Uterus (tissue), 4 donors: ENCODE measurements around the gene LMTK2. TPM values are rescaled to one million over a fixed set of nuclear protein-coding genes. Genes with fewer than 3 reads are reported as not detected.

Experiments
- DNase-seq, 2 donors: peaks; one replicate each; pipeline ENCODE4 v3.0.0-alpha.2; 2019 to 2020
- H3K27ac ChIP-seq, 2 donors: fragments of 200-600 bp; sonication (generic); 1 replicate in 1 of 2; 2 replicates in 1 of 2; pipeline ENCODE4 v1.5.1; 2016 to 2018
- H3K27me3 ChIP-seq, 2 donors: fragments of 200-600 bp; sonication (generic); one replicate each; pipeline ENCODE4 v1.5.1; 2018 to 2019; ENCODE audit warnings: control low read depth in 1 of 2
- H3K36me3 ChIP-seq, 2 donors: fragments of 200-600 bp; sonication (generic); one replicate each; pipeline ENCODE4 v1.5.1; 2019; ENCODE audit warnings: control low read depth in 1 of 2
- H3K4me1 ChIP-seq, 2 donors: fragments of 200-600 bp; sonication (generic); one replicate each; pipeline ENCODE4 v1.5.1; 2018 to 2019; ENCODE audit warnings: control low read depth in 1 of 2
- H3K4me3 ChIP-seq, 2 donors: fragments of 200-600 bp; sonication (generic); 1 replicate in 1 of 2; 2 replicates in 1 of 2; pipeline ENCODE4 v1.5.1; 2018 to 2019; ENCODE audit warnings: mild to moderate bottlenecking in 1 of 2
- H3K9me3 ChIP-seq, 2 donors: fragments of 200-600 bp; sonication (generic); one replicate each; pipeline ENCODE4 v1.5.1; 2019; ENCODE audit warnings: control low read depth in 1 of 2
- POLR2A ChIP-seq, 2 donors: fragments of 450-650 bp; IDR thresholded peaks; one replicate each; pipeline ENCODE4 v1.6.1; 2016; ENCODE audit warnings: antibody characterized with exemption in 2 of 2, mild to moderate bottlenecking in 1 of 2, moderate library complexity in 1 of 2
- intact Hi-C: fragments of 100-400 bp; cut with DNase I; formaldehyde crosslinking; loops from one replicate; pipeline ENCODE4 v1.15.1; 2023; ENCODE audit warnings: low total_unique reads
- total RNA-seq, 4 donors: library from RNA; depleted of rRNA in 3 of 4; stranded (reverse); fragments of >200 nt in 3 of 4; gene quantifications; one replicate each; pipeline versions ENCODE4 v1.1.0 to v1.2.4, GENCODE V29; 2014 to 2023
- TF ChIP-seq, protein P1 (sequence below), 4 experiments: fragments of 200-600 bp in 2 of 4; fragments of 450-650 bp in 2 of 4; sonication (generic) in 2 of 4; IDR thresholded peaks; one replicate each; pipeline ENCODE4 v1.5.1; 2016 to 2019; ENCODE audit warnings: antibody characterized with exemption in 4 of 4, mild to moderate bottlenecking in 2 of 4, moderate library complexity in 1 of 4
- donor health status: DM: yes; HTN: yes; CAD: no.

Gene LMTK2
- total RNA-seq, 4 donors from 2014 or later, result 5.9 to 23.3 (median 14.8) TPM

DNA sequence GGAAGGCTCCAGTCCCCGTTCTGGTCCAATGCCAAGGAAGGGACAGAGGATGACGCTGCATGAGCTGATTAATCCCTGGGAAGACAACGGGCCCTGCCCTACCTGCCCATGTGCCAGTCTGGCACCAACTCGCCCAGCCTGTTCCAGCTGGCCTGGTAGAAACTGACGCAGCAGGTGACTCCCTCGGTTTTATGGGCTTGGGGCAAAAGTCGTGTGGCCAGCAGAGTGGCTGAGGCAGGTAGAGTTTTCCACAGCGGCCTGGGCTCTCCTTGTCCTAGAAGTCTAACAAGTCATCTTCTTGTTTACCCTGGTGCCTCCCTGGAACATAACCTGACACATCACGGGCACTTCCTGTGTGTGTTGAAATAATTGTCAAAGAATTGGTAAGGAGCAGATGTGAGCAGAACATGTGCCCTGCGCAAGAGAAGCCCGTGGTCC lies 20.4 kb upstream of the LMTK2 start:
- TF ChIP-seq, protein P1, sequence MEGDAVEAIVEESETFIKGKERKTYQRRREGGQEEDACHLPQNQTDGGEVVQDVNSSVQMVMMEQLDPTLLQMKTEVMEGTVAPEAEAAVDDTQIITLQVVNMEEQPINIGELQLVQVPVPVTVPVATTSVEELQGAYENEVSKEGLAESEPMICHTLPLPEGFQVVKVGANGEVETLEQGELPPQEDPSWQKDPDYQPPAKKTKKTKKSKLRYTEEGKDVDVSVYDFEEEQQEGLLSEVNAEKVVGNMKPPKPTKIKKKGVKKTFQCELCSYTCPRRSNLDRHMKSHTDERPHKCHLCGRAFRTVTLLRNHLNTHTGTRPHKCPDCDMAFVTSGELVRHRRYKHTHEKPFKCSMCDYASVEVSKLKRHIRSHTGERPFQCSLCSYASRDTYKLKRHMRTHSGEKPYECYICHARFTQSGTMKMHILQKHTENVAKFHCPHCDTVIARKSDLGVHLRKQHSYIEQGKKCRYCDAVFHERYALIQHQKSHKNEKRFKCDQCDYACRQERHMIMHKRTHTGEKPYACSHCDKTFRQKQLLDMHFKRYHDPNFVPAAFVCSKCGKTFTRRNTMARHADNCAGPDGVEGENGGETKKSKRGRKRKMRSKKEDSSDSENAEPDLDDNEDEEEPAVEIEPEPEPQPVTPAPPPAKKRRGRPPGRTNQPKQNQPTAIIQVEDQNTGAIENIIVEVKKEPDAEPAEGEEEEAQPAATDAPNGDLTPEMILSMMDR (IDR thresholded peaks at IDR 0.05), result no peak
- no peak for TF ChIP-seq POLR2A (IDR thresholded peaks at IDR 0.05)
- Histone ChIP-seq H3K4me1 (no peaks in the 10 kb centered on the region), H3K27ac (no peak overlapping the region), H3K36me3 (no peaks in the 10 kb centered on the region), H3K4me3 (no peak overlapping the region), H3K9me3 (no peaks in the 10 kb centered on the region), H3K27me3 (no peaks in the 10 kb centered on the region)
- DNase-seq, result no peak
- intact Hi-C loops, result no loop called here

- DNase-seq, result no peak
- intact Hi-C loops, result no loop called here
- Histone ChIP-seq H3K4me1 (no peaks in the 10 kb centered on the region), H3K4me3 (no peak overlapping the region), H3K9me3 (no peaks in the 10 kb centered on the region), H3K36me3 (no peaks in the 10 kb centered on the region), H3K27me3 (no peaks in the 10 kb centered on the region), H3K27ac (no peak overlapping the region)
- no peak for TF ChIP-seq POLR2A (IDR thresholded peaks at IDR 0.05)
- TF ChIP-seq, protein P1 (IDR thresholded peaks at IDR 0.05), result no peak
Observed at GRCh38 chr7:98088109-98088508, 18.6 kb upstream of the LMTK2 start.

DNA sequence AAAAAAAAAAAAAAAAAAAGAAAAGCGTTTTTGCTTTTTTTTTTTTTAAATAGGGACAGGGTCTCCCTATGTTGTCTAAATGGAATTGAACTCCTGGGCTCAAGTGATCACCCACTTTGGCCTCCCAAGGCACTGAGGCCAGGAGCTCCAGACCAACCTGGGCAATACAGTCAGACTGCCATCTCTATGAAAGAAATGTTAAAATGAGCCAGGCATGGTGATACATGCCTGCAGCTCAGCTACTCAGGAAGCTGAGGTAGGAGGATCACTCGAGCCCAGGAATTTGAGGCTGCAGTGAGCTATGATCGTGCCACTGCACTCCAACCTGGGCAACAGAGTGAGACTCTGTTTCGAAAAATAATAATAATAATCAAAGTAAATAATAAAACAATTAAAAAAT lies 16.5 kb upstream of the LMTK2 start:
- no peak for DNase-seq
- intact Hi-C loops, result no loop called here
- Histone ChIP-seq H3K27me3 (no peaks in the 10 kb centered on the region), H3K36me3 (no peaks in the 10 kb centered on the region), H3K27ac (no peak overlapping the region), H3K9me3 (peaks cover 0 to 6% of the 10 kb centered on the region in 2 donors), H3K4me3 (no peak overlapping the region), H3K4me1 (no peaks in the 10 kb centered on the region)
- no peak for TF ChIP-seq POLR2A (IDR thresholded peaks at IDR 0.05)
- TF ChIP-seq, protein P1 (IDR thresholded peaks at IDR 0.05), result no peak

DNA sequence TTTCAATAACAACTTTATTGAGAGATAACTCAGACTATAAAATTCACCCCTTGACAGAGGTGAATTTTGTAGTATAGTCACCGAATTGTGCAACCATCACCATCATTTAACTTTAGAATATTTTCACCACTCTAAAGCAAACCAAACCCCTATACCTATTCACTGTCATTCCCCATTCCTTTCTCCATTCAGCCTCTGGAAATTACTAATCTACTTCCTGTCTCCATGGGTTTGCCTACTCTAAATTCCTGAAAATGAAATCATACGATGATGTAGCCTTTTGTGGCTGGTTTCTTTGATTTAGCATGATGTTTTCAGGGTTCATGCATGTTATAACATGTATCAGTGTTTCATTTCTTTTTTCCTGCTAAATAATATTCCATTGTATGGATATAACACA lies 15.6 kb upstream of the LMTK2 start:
- H3K9me3 ChIP-seq, result peaks cover 0 to 8% of the 10 kb centered on the region in 2 donors
- no peak overlapping the region for H3K27ac ChIP-seq
- no peak for DNase-seq
- no peaks in the 10 kb centered on the region for H3K27me3 ChIP-seq
- no peaks in the 10 kb centered on the region for H3K4me1 ChIP-seq
- H3K4me3 ChIP-seq, result no peak overlapping the region
- intact Hi-C loops, result no loop called here
- no peaks in the 10 kb centered on the region for H3K36me3 ChIP-seq
- no peak for TF ChIP-seq POLR2A (IDR thresholded peaks at IDR 0.05)
- TF ChIP-seq, protein P1 (IDR thresholded peaks at IDR 0.05), result no peak

DNA sequence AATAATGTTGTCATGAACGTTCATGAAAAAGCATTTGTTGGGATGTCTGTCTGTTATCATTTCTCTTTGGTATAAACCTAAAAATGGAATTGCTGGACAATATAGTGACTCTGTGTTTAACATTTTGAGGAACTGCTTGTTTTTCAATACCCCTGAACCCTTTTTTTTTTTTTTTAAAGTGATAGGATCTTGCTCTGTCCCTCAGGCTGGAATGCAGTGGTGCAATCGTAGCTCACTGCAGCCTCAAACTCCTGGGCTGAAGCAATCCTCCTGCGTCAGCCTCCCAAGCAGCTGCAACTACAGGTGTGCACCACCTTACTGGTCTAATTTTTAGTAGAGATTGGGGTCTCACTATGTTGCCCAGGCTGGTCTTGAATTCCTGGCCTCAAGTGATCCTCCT lies 15.1 kb upstream of the LMTK2 start:
- no peak overlapping the region for H3K4me3 ChIP-seq
- intact Hi-C loops, result no loop called here

More for the DNA sequence above, 15.1 kb upstream of the LMTK2 start:
- H3K27me3 ChIP-seq, result no peaks in the 10 kb centered on the region
- H3K9me3 ChIP-seq, result peaks cover 0 to 12% of the 10 kb centered on the region in 2 donors
- H3K4me1 ChIP-seq, result no peaks in the 10 kb centered on the region
- no peak overlapping the region for H3K27ac ChIP-seq
- DNase-seq, result no peak
- H3K36me3 ChIP-seq, result no peaks in the 10 kb centered on the region
- TF ChIP-seq, protein P1 (IDR thresholded peaks at IDR 0.05), result no peak
- no peak for TF ChIP-seq POLR2A (IDR thresholded peaks at IDR 0.05)
